Ectodermal cell (in vitro differentiated cells): ENCODE results near the gene HRH2.

Source experiments
- H3K27ac ChIP-seq: 2 replicates; pipeline ENCODE4 v1.7.0; 2013; ENCODE audit warnings: mild to moderate bottlenecking, low read depth, low read length; ENCODE audit not compliant: insufficient read depth, poor library complexity, severe bottlenecking
- H3K27me3 ChIP-seq: 2 replicates; pipeline ENCODE4 v1.7.0; 2013; ENCODE audit warnings: mild to moderate bottlenecking, low read length; ENCODE audit not compliant: insufficient read depth, control insufficient read depth, poor library complexity, severe bottlenecking
- H3K36me3 ChIP-seq: one replicate; pipeline ENCODE4 v1.7.0; 2013; ENCODE audit warnings: low read length; ENCODE audit not compliant: control insufficient read depth, insufficient read depth
- H3K4me1 ChIP-seq: one replicate; pipeline ENCODE4 v1.7.0; 2013; ENCODE audit warnings: low read length; ENCODE audit not compliant: control insufficient read depth, insufficient read depth
- H3K4me3 ChIP-seq: 2 replicates; pipeline ENCODE4 v1.7.0; 2013; ENCODE audit warnings: low read depth, low read length, control low read depth; ENCODE audit not compliant: insufficient read depth
- H3K9me3 ChIP-seq: 2 replicates; pipeline ENCODE4 v1.7.0; 2013; ENCODE audit warnings: mild to moderate bottlenecking, low read length, moderate library complexity; ENCODE audit not compliant: control insufficient read depth
- WGBS, 2 experiments: methylation state at CpG; one replicate each; pipeline ENCODE4 v1.1.7; 2013; ENCODE audit warnings: missing lambda C conversion rate in 2 of 2; 5-methylcytosine and 5-hydroxymethylcytosine counted together

Gene HRH2

GRCh38 chr5:175672976-175673648 is 15.2 kb downstream of the HRH2 start:
- Histone ChIP-seq H3K4me3 (no peak overlapping the region), H3K4me1 (no peaks in the 10 kb centered on the region), H3K27me3 (no peaks in the 10 kb centered on the region), H3K9me3 (no peaks in the 10 kb centered on the region), H3K36me3 (no peaks in the 10 kb centered on the region), H3K27ac (no peak overlapping the region)
- WGBS, 2 experiments, result 89 to 93% methylated on average over 12 of the region's 12 CpGs

- Histone ChIP-seq H3K4me1 (no peaks in the 10 kb centered on the region), H3K36me3 (no peaks in the 10 kb centered on the region), H3K9me3 (no peaks in the 10 kb centered on the region), H3K4me3 (no peak overlapping the region), H3K27me3 (no peaks in the 10 kb centered on the region), H3K27ac (no peak overlapping the region)
- 90 to 94% methylated on average over 5 of the region's 5 CpGs for WGBS, 2 experiments
Observed at GRCh38 chr5:175674731-175675346, 17.0 kb downstream of the HRH2 start.

- 94% methylated on average over 10 of the region's 10 CpGs for WGBS, 2 experiments
- Histone ChIP-seq H3K4me1 (peaks cover 4% of the 10 kb centered on the region), H3K4me3 (no peak overlapping the region), H3K36me3 (no peaks in the 10 kb centered on the region), H3K27me3 (no peaks in the 10 kb centered on the region), H3K27ac (no peak overlapping the region), H3K9me3 (no peaks in the 10 kb centered on the region)
Observed at GRCh38 chr5:175675873-175676272, 18.0 kb downstream of the HRH2 start.

GRCh38 chr5:175677571-175677970 is 19.7 kb downstream of the HRH2 start:
- Histone ChIP-seq H3K9me3 (no peaks in the 10 kb centered on the region), H3K27ac (no peak overlapping the region), H3K4me1 (peaks cover 6% of the 10 kb centered on the region), H3K36me3 (no peaks in the 10 kb centered on the region), H3K27me3 (no peaks in the 10 kb centered on the region), H3K4me3 (no peak overlapping the region)
- 92% methylated on average over 13 of the region's 13 CpGs for WGBS, 2 experiments

- no peaks in the 10 kb centered on the region for H3K27me3 ChIP-seq
- no peak overlapping the region for H3K27ac ChIP-seq
- no peaks in the 10 kb centered on the region for H3K36me3 ChIP-seq
- H3K9me3 ChIP-seq, result no peaks in the 10 kb centered on the region
- no peak overlapping the region for H3K4me3 ChIP-seq
- peaks cover 6% of the 10 kb centered on the region for H3K4me1 ChIP-seq
- WGBS, 2 experiments, result 89 to 91% methylated on average over 10 of the region's 10 CpGs
Observed at GRCh38 chr5:175678074-175678473, 20.2 kb downstream of the HRH2 start.

- H3K27me3 ChIP-seq, result no peaks in the 10 kb centered on the region
- H3K4me3 ChIP-seq, result no peak overlapping the region
- WGBS, 2 experiments, result 93 to 95% methylated on average over 3 of the region's 3 CpGs
- no peak overlapping the region for H3K27ac ChIP-seq
- H3K4me1 ChIP-seq, result peaks cover 6% of the 10 kb centered on the region
- no peaks in the 10 kb centered on the region for H3K36me3 ChIP-seq
- H3K9me3 ChIP-seq, result no peaks in the 10 kb centered on the region
Observed at GRCh38 chr5:175679411-175679810, 21.5 kb downstream of the HRH2 start.

- no peaks in the 10 kb centered on the region for H3K27me3 ChIP-seq
- H3K36me3 ChIP-seq, result no peaks in the 10 kb centered on the region
- H3K27ac ChIP-seq, result no peak overlapping the region
- H3K9me3 ChIP-seq, result no peaks in the 10 kb centered on the region
- H3K4me3 ChIP-seq, result no peak overlapping the region
- WGBS, 2 experiments, result 95 to 96% methylated on average over 8 of the region's 8 CpGs
- peaks cover 6% of the 10 kb centered on the region for H3K4me1 ChIP-seq
Observed at GRCh38 chr5:175680020-175680419, 22.1 kb downstream of the HRH2 start.

GRCh38 chr5:175680463-175680862 is 22.6 kb downstream of the HRH2 start:
- H3K27me3 ChIP-seq, result no peaks in the 10 kb centered on the region
- peaks cover 6% of the 10 kb centered on the region for H3K4me1 ChIP-seq
- H3K4me3 ChIP-seq, result no peak overlapping the region
- no peak overlapping the region for H3K27ac ChIP-seq
- H3K36me3 ChIP-seq, result no peaks in the 10 kb centered on the region
- no peaks in the 10 kb centered on the region for H3K9me3 ChIP-seq
- WGBS, 2 experiments, result 90 to 92% methylated on average over 7 of the region's 7 CpGs

GRCh38 chr5:175681045-175681967 is 23.4 kb downstream of the HRH2 start:
- H3K4me1 ChIP-seq, result peaks cover 6% of the 10 kb centered on the region
- no peaks in the 10 kb centered on the region for H3K27me3 ChIP-seq
- no peaks in the 10 kb centered on the region for H3K36me3 ChIP-seq
- no peak overlapping the region for H3K27ac ChIP-seq
- WGBS, 2 experiments, result 93% methylated on average over 21 of the region's 21 CpGs
- H3K9me3 ChIP-seq, result no peaks in the 10 kb centered on the region
- no peak overlapping the region for H3K4me3 ChIP-seq

GRCh38 chr5:175681968-175682340 is 24.1 kb downstream of the HRH2 start:
- H3K27ac ChIP-seq, result no peak overlapping the region
- no peaks in the 10 kb centered on the region for H3K36me3 ChIP-seq
- no peak overlapping the region for H3K4me3 ChIP-seq
- no peaks in the 10 kb centered on the region for H3K9me3 ChIP-seq
- no peaks in the 10 kb centered on the region for H3K27me3 ChIP-seq
- peaks cover 6% of the 10 kb centered on the region for H3K4me1 ChIP-seq
- 93 to 95% methylated on average over 12 of the region's 12 CpGs for WGBS, 2 experiments
